ENCODE results near the gene CPNE8.

DNA sequence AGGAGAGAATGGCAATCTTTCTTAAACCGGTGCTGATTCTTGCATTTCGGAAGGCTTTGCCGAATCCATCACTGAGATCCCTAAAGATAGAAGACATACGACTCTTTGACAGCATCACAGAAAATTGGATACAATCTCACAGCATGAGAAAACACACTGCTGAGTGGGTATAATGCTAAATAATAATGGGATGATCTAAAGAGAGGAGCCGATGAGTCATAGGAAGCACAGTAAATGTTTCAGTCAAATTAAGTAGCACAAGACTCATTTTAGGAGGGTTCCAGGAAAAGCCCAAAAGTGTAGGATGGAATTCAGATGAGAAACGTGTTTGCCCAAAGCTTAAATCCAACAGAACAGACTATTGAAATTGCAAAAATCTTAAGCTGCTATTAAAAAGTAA is 81.7 kb downstream of the CPNE8 start:
- TF ChIP-seq, protein P1, sequence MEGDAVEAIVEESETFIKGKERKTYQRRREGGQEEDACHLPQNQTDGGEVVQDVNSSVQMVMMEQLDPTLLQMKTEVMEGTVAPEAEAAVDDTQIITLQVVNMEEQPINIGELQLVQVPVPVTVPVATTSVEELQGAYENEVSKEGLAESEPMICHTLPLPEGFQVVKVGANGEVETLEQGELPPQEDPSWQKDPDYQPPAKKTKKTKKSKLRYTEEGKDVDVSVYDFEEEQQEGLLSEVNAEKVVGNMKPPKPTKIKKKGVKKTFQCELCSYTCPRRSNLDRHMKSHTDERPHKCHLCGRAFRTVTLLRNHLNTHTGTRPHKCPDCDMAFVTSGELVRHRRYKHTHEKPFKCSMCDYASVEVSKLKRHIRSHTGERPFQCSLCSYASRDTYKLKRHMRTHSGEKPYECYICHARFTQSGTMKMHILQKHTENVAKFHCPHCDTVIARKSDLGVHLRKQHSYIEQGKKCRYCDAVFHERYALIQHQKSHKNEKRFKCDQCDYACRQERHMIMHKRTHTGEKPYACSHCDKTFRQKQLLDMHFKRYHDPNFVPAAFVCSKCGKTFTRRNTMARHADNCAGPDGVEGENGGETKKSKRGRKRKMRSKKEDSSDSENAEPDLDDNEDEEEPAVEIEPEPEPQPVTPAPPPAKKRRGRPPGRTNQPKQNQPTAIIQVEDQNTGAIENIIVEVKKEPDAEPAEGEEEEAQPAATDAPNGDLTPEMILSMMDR (IDR thresholded peaks at IDR 0.05), result no peak
- no peak for TF ChIP-seq POLR2A (IDR thresholded peaks at IDR 0.05)
